ENCODE results near the gene RBCK1.
A peak's percentile ranks its signal among the peaks of the same experiment; 100 is the strongest.

DNA sequence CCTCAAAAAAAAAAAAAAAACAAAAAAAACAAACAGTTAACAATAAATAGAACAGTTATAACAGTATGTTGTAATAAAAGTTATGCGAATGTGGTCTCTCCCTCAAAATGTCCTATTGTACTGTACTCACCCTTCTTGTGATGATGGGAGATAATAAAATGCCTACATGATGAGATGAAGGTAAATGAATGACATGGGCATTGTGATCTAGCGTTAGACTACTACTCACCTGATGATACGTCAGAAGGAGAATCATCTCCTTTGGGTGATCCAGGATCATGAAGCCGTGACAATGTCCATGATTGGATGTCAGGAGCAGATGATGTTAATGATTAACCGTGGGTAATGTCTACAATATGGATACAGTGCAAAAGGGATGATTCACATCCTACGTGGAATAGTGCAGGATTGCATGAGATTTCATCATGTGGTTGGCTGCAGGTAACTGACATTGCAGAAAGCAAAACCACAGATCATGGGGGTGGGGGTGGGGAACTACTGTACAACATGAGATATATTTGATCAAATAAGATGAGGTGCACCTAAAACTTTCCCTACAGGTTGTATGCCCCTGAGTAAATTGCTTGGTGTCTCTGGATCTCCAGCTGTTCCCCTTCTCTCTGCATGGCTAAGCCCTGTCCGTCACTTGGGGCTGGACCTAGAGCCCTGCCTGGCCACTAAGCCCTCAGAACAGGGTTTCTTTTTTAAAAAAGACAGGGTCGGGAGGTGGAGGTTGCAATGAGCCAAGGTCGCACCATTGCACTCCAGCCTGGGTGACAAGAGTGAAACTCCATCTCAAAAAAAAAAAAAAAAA, 6.2 kb upstream of the RBCK1 start:
- TF ChIP-seq, protein P1, sequence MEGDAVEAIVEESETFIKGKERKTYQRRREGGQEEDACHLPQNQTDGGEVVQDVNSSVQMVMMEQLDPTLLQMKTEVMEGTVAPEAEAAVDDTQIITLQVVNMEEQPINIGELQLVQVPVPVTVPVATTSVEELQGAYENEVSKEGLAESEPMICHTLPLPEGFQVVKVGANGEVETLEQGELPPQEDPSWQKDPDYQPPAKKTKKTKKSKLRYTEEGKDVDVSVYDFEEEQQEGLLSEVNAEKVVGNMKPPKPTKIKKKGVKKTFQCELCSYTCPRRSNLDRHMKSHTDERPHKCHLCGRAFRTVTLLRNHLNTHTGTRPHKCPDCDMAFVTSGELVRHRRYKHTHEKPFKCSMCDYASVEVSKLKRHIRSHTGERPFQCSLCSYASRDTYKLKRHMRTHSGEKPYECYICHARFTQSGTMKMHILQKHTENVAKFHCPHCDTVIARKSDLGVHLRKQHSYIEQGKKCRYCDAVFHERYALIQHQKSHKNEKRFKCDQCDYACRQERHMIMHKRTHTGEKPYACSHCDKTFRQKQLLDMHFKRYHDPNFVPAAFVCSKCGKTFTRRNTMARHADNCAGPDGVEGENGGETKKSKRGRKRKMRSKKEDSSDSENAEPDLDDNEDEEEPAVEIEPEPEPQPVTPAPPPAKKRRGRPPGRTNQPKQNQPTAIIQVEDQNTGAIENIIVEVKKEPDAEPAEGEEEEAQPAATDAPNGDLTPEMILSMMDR (IDR thresholded peaks at IDR 0.05): no peak
- TF ChIP-seq POLR2A (IDR thresholded peaks at IDR 0.05): peak in 1 of 2 donors; percentile 4
